NOMO-1 treated with dmso at 0.1 percent for 144 hours (cell line): ENCODE data around the gene EPS15.

Source experiments
- DNase-seq: peaks from one replicate; lab custom pipeline; 2025; ENCODE audit not compliant: unreplicated experiment; lab: John Stamatoyannopoulos, UW

The EPS15 gene

DNA sequence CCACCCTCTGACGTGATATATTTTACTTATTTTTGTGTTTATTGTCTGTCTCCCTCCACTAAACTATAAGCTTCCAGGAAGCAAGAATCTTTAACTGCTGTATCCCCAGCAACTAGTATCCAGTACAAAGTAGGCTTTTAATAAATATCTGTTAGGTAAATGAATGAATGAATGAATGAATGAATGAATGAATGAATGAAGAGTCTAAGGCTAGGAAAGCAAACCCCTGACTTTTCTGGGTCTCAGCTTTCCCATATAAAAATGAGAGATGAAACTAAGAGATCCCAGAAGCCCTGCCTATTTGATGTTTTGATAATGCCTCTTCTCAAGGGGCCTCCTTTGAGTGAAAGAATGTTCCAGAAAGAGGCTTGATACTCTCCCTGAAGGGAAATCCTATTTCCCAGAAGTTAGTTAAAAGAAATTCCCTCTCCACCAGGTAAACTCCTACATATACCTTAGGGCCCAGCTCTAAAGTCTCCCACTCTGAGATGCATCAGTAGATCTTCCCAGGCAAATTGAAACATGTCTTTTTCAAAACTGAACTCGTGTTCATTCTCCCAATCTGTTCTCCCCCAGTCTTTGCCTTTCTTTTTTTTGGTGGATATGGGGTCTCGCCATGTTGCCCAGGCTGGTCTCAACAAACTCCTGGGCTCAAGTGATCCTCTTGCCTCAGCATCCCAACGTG is 196.5 kb downstream of the EPS15 start:
- no peak for DNase-seq

- DNase-seq = no peak
Measured at GRCh38 chr1:51321924-51322280, 197.2 kb downstream of the EPS15 start.

- no peak for DNase-seq
Measured at GRCh38 chr1:51320967-51321923, 197.8 kb downstream of the EPS15 start.

- no peak for DNase-seq
Measured at GRCh38 chr1:51317798-51318197, 201.3 kb downstream of the EPS15 start.

- DNase-seq = no peak
Measured at GRCh38 chr1:51316846-51317120, 202.3 kb downstream of the EPS15 start.

- DNase-seq = no peak
Measured at GRCh38 chr1:51316113-51316845, 202.8 kb downstream of the EPS15 start.

DNA sequence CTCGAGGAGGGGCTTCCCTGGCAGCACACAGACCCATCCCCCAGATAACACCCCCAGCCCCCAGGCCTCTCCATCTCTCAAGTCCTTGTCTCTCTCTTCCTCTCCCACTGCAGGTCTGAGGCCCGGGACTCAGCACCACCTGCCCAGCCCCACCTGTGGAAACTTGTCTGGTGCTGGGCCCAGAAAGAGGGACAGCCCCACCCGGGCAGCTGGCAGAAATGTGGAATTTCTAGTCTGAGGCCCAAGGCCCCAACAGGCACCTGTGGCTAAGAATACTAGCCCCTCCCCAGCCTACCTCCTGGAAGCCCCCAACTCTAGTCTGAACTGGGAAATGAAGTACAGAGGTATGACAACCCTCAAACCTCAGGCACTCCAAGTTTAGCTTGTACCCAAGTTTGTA is 204.1 kb downstream of the EPS15 start:
- DNase-seq = no peak

DNA sequence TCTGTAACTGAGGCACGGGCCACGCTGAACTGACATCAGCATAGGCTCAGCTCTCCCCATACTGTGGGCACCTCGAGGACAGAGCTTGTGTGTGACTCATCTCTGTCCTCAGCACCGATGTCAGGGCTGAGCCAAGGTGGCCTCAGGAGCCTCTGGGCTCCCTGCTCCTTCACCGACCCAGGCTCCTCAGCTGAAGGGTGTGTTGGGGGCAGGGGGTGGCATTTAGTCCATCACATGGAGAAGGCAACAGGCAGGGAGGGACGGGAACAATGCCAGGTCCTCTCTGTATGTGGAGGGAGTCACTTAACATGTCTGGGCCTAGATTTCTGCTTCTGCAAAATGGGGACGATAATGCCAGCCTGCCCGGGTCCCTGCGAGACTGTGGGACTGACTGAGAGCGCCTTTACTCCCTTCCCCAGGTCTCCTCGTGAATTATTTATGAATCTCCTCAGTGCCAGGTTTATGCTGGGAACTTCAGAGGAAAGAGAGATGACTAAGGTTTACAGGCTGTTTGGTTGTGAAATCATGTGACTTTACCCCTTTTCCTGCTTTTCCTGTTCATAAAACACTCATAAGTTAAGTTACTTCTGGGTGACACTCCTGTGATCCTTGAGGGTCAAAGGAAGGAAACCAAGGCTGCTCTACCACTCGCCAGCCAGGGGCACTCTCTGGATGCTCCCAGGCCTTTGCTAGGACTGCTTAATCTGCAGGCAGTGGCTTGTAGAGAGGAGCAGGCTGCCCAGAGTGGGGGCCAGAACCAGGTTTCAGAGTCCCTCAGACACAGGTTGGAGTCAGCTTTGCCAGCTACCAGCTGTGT is 204.9 kb downstream of the EPS15 start:
- no peak for DNase-seq

- no peak for DNase-seq
Measured at GRCh38 chr1:51313268-51313852, 205.7 kb downstream of the EPS15 start.

- DNase-seq = no peak
Measured at GRCh38 chr1:51312718-51313117, 206.3 kb downstream of the EPS15 start.

- no peak for DNase-seq
Measured at GRCh38 chr1:51311826-51312225, 207.2 kb downstream of the EPS15 start.

DNA sequence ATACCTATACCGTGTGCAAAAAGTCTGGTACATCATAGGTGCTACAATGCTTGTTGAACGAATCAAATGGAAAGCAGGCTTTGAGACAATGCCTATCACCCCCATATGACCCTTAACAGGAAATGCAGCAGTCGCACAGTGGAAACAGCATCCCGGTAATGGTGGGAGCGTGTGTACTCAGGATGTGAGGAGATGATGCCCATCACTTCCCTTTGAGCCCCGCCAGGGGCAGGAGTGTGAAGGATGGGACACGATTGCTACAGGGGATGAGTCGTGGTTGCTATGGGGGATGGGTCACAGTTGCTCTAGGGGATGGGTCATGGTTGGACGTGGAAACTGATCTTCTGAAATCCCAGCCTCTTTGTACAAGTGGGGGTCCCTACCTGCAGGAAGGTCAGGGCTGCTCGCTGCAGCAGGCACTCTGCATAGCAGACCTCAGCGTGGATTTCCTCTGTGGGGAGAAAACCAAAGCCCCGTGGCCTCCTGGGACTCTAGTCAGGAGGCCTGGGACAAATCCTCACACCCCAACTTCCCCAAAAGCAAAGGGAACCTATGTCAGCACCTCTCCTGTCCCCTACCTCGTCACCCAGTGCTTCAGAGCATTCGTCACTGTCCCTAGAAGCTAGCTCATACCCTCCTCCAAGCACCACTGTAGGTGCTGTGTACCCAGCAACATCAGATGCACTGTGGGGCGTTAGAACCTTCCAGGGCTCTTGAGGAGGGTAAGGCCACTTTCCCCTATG is 208.0 kb downstream of the EPS15 start:
- DNase-seq = no peak

GRCh38 chr1:51309291-51309690 is 209.8 kb downstream of the EPS15 start:
- DNase-seq = no peak

GRCh38 chr1:51308636-51309035 is 210.4 kb downstream of the EPS15 start:
- DNase-seq = no peak

DNA sequence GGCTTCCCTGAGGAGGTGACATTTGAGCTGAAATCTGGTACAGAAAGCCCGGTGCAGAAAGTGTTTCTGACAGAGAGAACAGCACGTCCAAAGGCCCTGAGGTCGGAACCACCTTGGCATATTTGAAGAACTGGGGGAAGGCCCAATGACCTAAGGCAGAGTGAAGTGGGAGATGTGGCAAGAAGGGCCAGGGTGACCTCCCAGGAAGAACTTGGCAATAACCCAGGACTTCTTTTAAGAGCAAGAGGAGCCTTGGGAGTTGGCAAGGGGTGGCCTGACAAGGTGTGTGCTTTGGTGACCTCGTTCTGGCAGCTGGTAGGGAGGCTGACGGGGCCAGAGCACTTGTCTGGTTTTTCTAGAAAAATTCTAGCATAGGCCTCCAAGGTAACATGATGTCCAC is 212.1 kb downstream of the EPS15 start:
- no peak for DNase-seq

- no peak for DNase-seq
Measured at GRCh38 chr1:51305371-51305823, 213.7 kb downstream of the EPS15 start.

DNA sequence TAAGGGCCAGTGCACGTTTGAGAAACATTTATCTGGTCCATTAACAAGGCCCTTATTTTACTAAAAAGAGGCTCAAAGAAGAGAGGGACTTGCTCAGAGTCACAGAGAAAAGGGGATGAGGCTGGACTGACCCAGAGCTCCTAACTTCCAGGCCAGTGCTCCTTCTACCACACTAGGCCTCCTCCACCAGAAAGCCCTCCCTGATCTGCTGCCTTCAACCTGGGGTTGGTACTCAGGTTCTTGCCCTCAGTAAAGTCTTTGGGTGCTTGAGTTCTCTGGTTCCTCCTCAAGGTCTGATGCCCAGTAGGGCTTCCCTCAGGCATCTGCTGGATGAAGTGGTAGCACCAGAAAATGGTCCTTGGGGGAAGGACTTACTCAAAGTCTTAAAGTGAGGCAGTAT is 214.7 kb downstream of the EPS15 start:
- no peak for DNase-seq
